HEK293 (cell line): ENCODE data around the gene SPDYE6.
A peak's percentile ranks its signal among the peaks of the same experiment; 100 is the strongest.

Experiments used
- CTCF ChIA-PET: fragments of 350-600 bp; formaldehyde crosslinking; extraction: SDS; loops from one replicate; lab custom pipeline; 2021; ENCODE audit warnings: antibody characterized with exemption; lab: Yijun Ruan, JAX
- POLR2A ChIA-PET: fragments of 300-600 bp; formaldehyde crosslinking; extraction: SDS; loops from one replicate; lab custom pipeline; 2020; ENCODE audit warnings: antibody characterized with exemption, inconsistent platforms; lab: Yijun Ruan, JAX
- H3K27ac ChIP-seq: fragments of 200-500 bp; sonication (Bioruptor generic); 2 replicates; pipeline ENCODE4 v1.5.1; 2014; ENCODE audit warnings: low read depth, low read length, control low read depth, inconsistent platforms; ENCODE audit errors: extremely low read depth
- H3K36me3 ChIP-seq, 2 experiments: fragments of 200-500 bp in 1 of 2; sonication (Bioruptor generic) in 1 of 2; 1 replicate in 1 of 2; 2 replicates in 1 of 2; pipeline ENCODE4 v1.5.1; 2014 to 2017; ENCODE audit warnings: inconsistent platforms in 2 of 2, low read length in 2 of 2; ENCODE audit not compliant: control insufficient read depth in 2 of 2, insufficient read depth in 1 of 2
- H3K4me1 ChIP-seq: fragments of 200-500 bp; sonication (Bioruptor generic); 2 replicates; pipeline ENCODE4 v1.5.1; 2014; ENCODE audit warnings: mild to moderate bottlenecking, low read length, inconsistent platforms; ENCODE audit not compliant: control insufficient read depth, insufficient read depth
- H3K4me3 ChIP-seq: 2 replicates; pipeline ENCODE4 v1.5.1; 2011; ENCODE audit warnings: low read depth, mild to moderate bottlenecking, control low read depth, low read length, moderate library complexity
- H3K9me3 ChIP-seq: fragments of 200-500 bp; sonication (Bioruptor generic); 2 replicates; pipeline ENCODE4 v1.5.1; 2014; ENCODE audit warnings: low read depth, low read length, inconsistent platforms; ENCODE audit not compliant: control insufficient read depth, insufficient read depth
- GLIS1 ChIP-seq: fragments of 450-650 bp; formaldehyde crosslinking; IDR thresholded peaks from 2 replicates; pipeline ENCODE4 v1.5.1; 2016; ENCODE audit warnings: missing biosample characterization, missing genetic modification characterization
- GLIS2 ChIP-seq: fragments of 450-650 bp; formaldehyde crosslinking; IDR thresholded peaks from 2 replicates; pipeline ENCODE4 v1.5.1; 2016; ENCODE audit warnings: missing biosample characterization, missing genetic modification characterization
- YY2 ChIP-seq: fragments of 450-650 bp; formaldehyde crosslinking; IDR thresholded peaks from 2 replicates; pipeline ENCODE4 v1.5.1; 2016; ENCODE audit warnings: missing biosample characterization, missing genetic modification characterization
- ZBTB7A ChIP-seq: fragments of 450-650 bp; formaldehyde crosslinking; IDR thresholded peaks from 2 replicates; pipeline ENCODE4 v1.5.1; 2016; ENCODE audit warnings: low read depth, missing biosample characterization, missing genetic modification characterization
- ZFHX2 ChIP-seq: fragments of 450-650 bp; formaldehyde crosslinking; conservative IDR thresholded peaks from 2 replicates; pipeline ENCODE4 v1.5.1; 2016; ENCODE audit warnings: missing biosample characterization, missing genetic modification characterization
- ZFP37 ChIP-seq: fragments of 450-650 bp; formaldehyde crosslinking; IDR thresholded peaks from 2 replicates; pipeline ENCODE4 v1.5.1; 2016; ENCODE audit warnings: missing biosample characterization, missing genetic modification characterization
- ZIC2 ChIP-seq: fragments of 450-650 bp; formaldehyde crosslinking; IDR thresholded peaks from 2 replicates; pipeline ENCODE4 v1.5.1; 2016; ENCODE audit warnings: missing biosample characterization, missing genetic modification characterization
- ZNF221 ChIP-seq: fragments of 450-650 bp; formaldehyde crosslinking; IDR thresholded peaks from 2 replicates; pipeline ENCODE4 v1.5.1; 2017; ENCODE audit warnings: missing biosample characterization, missing genetic modification characterization, borderline replicate concordance
- ZNF223 ChIP-seq: fragments of 450-650 bp; formaldehyde crosslinking; IDR thresholded peaks from 2 replicates; pipeline ENCODE4 v1.5.1; 2016; ENCODE audit warnings: missing biosample characterization, missing genetic modification characterization
- ZNF341 ChIP-seq: fragments of 450-650 bp; formaldehyde crosslinking; IDR thresholded peaks from 2 replicates; pipeline ENCODE4; 2016; ENCODE audit warnings: low read depth, missing biosample characterization, missing genetic modification characterization
- ZNF404 ChIP-seq: fragments of 450-650 bp; formaldehyde crosslinking; IDR thresholded peaks from 2 replicates; pipeline ENCODE4 v1.5.1; 2017; ENCODE audit warnings: missing biosample characterization, missing genetic modification characterization
- ZNF510 ChIP-seq: fragments of 450-650 bp; formaldehyde crosslinking; IDR thresholded peaks from 2 replicates; pipeline ENCODE4 v1.5.1; 2018; ENCODE audit warnings: mild to moderate bottlenecking, missing genetic modification characterization, missing biosample characterization; ENCODE audit not compliant: insufficient replicate concordance
- ZNF530 ChIP-seq: fragments of 450-650 bp; formaldehyde crosslinking; IDR thresholded peaks from 2 replicates; pipeline ENCODE4 v1.5.1; 2016; ENCODE audit warnings: low read depth, missing biosample characterization, missing genetic modification characterization
- ZNF561 ChIP-seq: fragments of 450-650 bp; IDR thresholded peaks from 2 replicates; pipeline ENCODE4 v1.5.1; 2018; ENCODE audit warnings: missing biosample characterization, missing genetic modification characterization, borderline replicate concordance
- ZNF571 ChIP-seq: fragments of 450-650 bp; formaldehyde crosslinking; IDR thresholded peaks from 2 replicates; pipeline ENCODE4 v1.5.0; 2017; ENCODE audit warnings: missing biosample characterization, missing genetic modification characterization
- ZNF585B ChIP-seq: fragments of 450-650 bp; formaldehyde crosslinking; IDR thresholded peaks from 2 replicates; pipeline ENCODE4 v1.5.1; 2016; ENCODE audit warnings: missing biosample characterization, missing genetic modification characterization
- ZNF654 ChIP-seq: fragments of 450-650 bp; formaldehyde crosslinking; IDR thresholded peaks from 2 replicates; pipeline ENCODE4 v1.5.1; 2016; ENCODE audit warnings: low read depth, missing biosample characterization, missing genetic modification characterization
- ZNF76 ChIP-seq: fragments of 450-650 bp; formaldehyde crosslinking; IDR thresholded peaks from 2 replicates; pipeline ENCODE4; 2016; ENCODE audit warnings: low read depth, missing biosample characterization, missing genetic modification characterization, borderline replicate concordance
- ZSCAN23 ChIP-seq: fragments of 450-650 bp; formaldehyde crosslinking; IDR thresholded peaks from 2 replicates; pipeline ENCODE4 v1.5.1; 2016; ENCODE audit warnings: missing biosample characterization, missing genetic modification characterization
- TF ChIP-seq, protein P1 (sequence below): fragments of 450-650 bp; formaldehyde crosslinking; IDR thresholded peaks from 2 replicates; pipeline ENCODE4 v1.5.1; 2016; ENCODE audit warnings: missing biosample characterization, missing genetic modification characterization
- TF ChIP-seq, protein P2 (sequence below): fragments of 450-650 bp; formaldehyde crosslinking; IDR thresholded peaks from 2 replicates; pipeline ENCODE4 v1.5.1; 2017; ENCODE audit warnings: missing biosample characterization, missing genetic modification characterization
- TF ChIP-seq, protein P3 (sequence below): fragments of 450-650 bp; formaldehyde crosslinking; IDR thresholded peaks from 2 replicates; pipeline ENCODE4 v1.5.1; 2016; ENCODE audit warnings: missing biosample characterization, missing genetic modification characterization

Gene SPDYE6

DNA sequence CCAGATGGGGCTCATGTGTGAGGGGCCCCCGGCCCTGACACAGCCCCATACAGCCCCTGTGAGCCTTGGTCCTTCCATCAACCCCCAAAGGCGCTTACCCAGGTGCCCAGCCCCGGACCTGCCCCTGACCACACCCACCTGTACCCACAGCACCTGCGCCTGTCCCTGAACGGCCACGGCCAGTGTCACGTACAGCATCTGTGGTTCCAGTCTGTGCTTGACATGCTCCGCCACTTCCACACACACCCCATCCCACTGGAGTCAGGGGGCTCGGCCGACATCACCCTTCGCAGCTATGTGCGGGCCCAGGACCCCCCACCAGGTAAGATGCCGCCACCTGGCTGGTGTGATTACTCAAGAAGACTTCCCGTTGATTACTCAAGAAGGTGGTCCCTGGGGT is 36.1 kb downstream of the SPDYE6 start:
- no peak overlapping the region for H3K27ac ChIP-seq
- no peaks in the 10 kb centered on the region; a peak in 1 of 3 replicates for H3K36me3 ChIP-seq
- no peaks in the 10 kb centered on the region for H3K4me1 ChIP-seq
- H3K9me3 ChIP-seq = no peaks in the 10 kb centered on the region
- CTCF ChIA-PET = no interaction called here
- POLR2A ChIA-PET = no interaction called here
- H3K4me3 ChIP-seq = no peak overlapping the region
- TF ChIP-seq YY2 (no peak), ZNF221 (no peak), ZNF404 (tag by site-specific recombination) (no peak), ZSCAN23 (tag by site-specific recombination) (no peak)
- TF ChIP-seq, all 188 proteins: peak for 0

DNA sequence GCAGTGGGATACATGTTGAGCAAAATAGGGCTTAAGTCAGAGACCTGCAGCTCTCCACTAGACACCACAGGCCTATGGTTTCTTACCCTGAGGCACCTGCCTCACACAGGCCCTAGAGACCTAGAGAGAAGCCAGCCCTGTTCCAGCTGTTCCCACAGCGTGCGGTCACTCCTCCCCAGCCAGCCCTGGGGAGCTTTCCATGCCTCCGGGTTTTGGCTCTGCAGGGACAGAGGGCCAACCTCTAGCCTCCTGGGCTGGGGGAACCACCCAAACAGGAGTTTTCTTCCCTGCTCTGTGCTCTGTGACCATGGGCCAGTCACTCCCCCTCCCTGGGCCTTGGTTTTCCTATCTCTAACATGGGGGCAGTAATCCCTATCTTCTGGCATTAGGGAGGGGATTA is 36.6 kb downstream of the SPDYE6 start:
- Histone ChIP-seq H3K4me3 (no peak overlapping the region), H3K27ac (no peak overlapping the region), H3K9me3 (no peaks in the 10 kb centered on the region), H3K36me3 (no peaks in the 10 kb centered on the region; a peak in 1 of 3 replicates)
- POLR2A ChIA-PET = no interaction called here
- CTCF ChIA-PET = no interaction called here
- TF ChIP-seq ZNF510 (tag by site-specific recombination) = no peak
- TF ChIP-seq ZNF571 (tag by site-specific recombination) = no peak
- TF ChIP-seq ZIC2 (tag by site-specific recombination) = peak; percentile 52
- TF ChIP-seq ZNF341 (tag by site-specific recombination) = peak; percentile 30; the same call in 1 of the 2 replicates
- no peak for TF ChIP-seq ZNF76
- TF ChIP-seq, all 188 proteins: peak for 2
- H3K4me1 ChIP-seq = no peaks in the 10 kb centered on the region

DNA sequence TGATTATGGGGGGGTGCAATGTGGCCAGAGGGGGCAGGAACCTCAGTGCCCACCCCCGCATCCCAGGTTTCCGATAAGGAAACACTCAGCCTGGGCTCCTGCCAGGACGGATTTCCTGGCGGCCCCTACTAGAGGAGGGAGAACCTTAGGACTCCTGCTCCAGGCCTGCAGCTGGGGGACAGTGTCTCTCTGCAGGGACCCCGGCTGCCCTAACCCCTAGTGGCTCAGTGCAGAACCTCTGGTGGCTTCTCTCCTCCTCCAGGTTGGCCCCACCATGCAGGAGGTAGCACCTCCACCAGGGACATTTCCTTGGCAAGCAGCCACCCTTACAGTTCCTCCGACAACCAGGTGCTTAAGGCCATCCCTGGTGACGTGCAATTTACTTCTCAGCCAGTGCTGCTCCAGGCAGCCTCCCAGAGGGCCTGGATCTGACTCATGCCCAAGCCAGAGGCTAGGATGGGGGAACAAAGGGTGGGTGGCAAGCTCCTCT is 37.7 kb downstream of the SPDYE6 start:
- ChIA-PET POLR2A (no interaction called here), CTCF (no interaction called here)
- H3K9me3 ChIP-seq = no peaks in the 10 kb centered on the region
- no peaks in the 10 kb centered on the region for H3K4me1 ChIP-seq
- TF ChIP-seq ZIC2 (tag by site-specific recombination) (peak; percentile 35), GLIS1 (tag by site-specific recombination) (peak; percentile 90), ZNF585B (tag by site-specific recombination) (no peak), ZNF530 (tag by site-specific recombination) (no peak), ZFHX2 (tag by site-specific recombination) (0 out of 2 replicates have a peak, but pooled peaks have one; percentile 9), ZBTB7A (tag by site-specific recombination) (no peak), ZFP37 (tag by site-specific recombination) (no peak), ZSCAN23 (tag by site-specific recombination) (no peak), ZNF223 (tag by site-specific recombination) (no peak), GLIS2 (tag by site-specific recombination) (peak; percentile 50; the same call in 1 of the 2 replicates), ZNF654 (no peak), ZNF561 (no peak)
- TF ChIP-seq, protein P1, sequence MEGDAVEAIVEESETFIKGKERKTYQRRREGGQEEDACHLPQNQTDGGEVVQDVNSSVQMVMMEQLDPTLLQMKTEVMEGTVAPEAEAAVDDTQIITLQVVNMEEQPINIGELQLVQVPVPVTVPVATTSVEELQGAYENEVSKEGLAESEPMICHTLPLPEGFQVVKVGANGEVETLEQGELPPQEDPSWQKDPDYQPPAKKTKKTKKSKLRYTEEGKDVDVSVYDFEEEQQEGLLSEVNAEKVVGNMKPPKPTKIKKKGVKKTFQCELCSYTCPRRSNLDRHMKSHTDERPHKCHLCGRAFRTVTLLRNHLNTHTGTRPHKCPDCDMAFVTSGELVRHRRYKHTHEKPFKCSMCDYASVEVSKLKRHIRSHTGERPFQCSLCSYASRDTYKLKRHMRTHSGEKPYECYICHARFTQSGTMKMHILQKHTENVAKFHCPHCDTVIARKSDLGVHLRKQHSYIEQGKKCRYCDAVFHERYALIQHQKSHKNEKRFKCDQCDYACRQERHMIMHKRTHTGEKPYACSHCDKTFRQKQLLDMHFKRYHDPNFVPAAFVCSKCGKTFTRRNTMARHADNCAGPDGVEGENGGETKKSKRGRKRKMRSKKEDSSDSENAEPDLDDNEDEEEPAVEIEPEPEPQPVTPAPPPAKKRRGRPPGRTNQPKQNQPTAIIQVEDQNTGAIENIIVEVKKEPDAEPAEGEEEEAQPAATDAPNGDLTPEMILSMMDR = 0 out of 2 replicates have a peak, but pooled peaks have one; percentile 29
- TF ChIP-seq, protein P2, sequence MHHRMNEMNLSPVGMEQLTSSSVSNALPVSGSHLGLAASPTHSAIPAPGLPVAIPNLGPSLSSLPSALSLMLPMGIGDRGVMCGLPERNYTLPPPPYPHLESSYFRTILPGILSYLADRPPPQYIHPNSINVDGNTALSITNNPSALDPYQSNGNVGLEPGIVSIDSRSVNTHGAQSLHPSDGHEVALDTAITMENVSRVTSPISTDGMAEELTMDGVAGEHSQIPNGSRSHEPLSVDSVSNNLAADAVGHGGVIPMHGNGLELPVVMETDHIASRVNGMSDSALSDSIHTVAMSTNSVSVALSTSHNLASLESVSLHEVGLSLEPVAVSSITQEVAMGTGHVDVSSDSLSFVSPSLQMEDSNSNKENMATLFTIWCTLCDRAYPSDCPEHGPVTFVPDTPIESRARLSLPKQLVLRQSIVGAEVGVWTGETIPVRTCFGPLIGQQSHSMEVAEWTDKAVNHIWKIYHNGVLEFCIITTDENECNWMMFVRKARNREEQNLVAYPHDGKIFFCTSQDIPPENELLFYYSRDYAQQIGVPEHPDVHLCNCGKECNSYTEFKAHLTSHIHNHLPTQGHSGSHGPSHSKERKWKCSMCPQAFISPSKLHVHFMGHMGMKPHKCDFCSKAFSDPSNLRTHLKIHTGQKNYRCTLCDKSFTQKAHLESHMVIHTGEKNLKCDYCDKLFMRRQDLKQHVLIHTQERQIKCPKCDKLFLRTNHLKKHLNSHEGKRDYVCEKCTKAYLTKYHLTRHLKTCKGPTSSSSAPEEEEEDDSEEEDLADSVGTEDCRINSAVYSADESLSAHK (tag by site-specific recombination) = no peak
- TF ChIP-seq, protein P3, sequence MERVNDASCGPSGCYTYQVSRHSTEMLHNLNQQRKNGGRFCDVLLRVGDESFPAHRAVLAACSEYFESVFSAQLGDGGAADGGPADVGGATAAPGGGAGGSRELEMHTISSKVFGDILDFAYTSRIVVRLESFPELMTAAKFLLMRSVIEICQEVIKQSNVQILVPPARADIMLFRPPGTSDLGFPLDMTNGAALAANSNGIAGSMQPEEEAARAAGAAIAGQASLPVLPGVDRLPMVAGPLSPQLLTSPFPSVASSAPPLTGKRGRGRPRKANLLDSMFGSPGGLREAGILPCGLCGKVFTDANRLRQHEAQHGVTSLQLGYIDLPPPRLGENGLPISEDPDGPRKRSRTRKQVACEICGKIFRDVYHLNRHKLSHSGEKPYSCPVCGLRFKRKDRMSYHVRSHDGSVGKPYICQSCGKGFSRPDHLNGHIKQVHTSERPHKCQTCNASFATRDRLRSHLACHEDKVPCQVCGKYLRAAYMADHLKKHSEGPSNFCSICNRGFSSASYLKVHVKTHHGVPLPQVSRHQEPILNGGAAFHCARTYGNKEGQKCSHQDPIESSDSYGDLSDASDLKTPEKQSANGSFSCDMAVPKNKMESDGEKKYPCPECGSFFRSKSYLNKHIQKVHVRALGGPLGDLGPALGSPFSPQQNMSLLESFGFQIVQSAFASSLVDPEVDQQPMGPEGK (tag by site-specific recombination) = peak; percentile 31; the same call in 1 of the 2 replicates
- H3K36me3 ChIP-seq = no peaks in the 10 kb centered on the region; a peak in 1 of 3 replicates
- H3K4me3 ChIP-seq = no peak overlapping the region
- no peak overlapping the region for H3K27ac ChIP-seq
